GM18498 (cell line): ENCODE data around the gene SLIT3.
"Not testable (repeated sequence)": the region's sequence is repeated elsewhere in the genome, so short reads cannot be mapped to it uniquely, and the experiment has no call there.

Experiments
- ATAC-seq: cut with Tn5 transposase; IDR thresholded peaks from one replicate; pipeline ENCODE4 v1.9.1; 2021; ENCODE audit warnings: mild to moderate bottlenecking, moderate library complexity; ENCODE audit not compliant: unreplicated experiment

SLIT3 gene

GRCh38 chr5:168638846-168639245 lies 662.1 kb downstream of the SLIT3 start:
- ATAC-seq = not testable (repeated sequence)

GRCh38 chr5:168637793-168638192 lies 663.1 kb downstream of the SLIT3 start:
- ATAC-seq = no peak

- ATAC-seq = no peak
These were observed 663.7 kb downstream of the SLIT3 start for GRCh38 chr5:168637281-168637680.

- ATAC-seq = not testable (repeated sequence)
These were observed 670.0 kb downstream of the SLIT3 start for GRCh38 chr5:168630958-168631357.

GRCh38 chr5:168624850-168625364 lies 676.0 kb downstream of the SLIT3 start:
- no peak for ATAC-seq

GRCh38 chr5:168620807-168621206 lies 680.1 kb downstream of the SLIT3 start:
- ATAC-seq = no peak

GRCh38 chr5:168614661-168615060 lies 686.3 kb downstream of the SLIT3 start:
- ATAC-seq = no peak

GRCh38 chr5:168613996-168614395 lies 686.9 kb downstream of the SLIT3 start:
- ATAC-seq = no peak

- no peak for ATAC-seq
These were observed 687.5 kb downstream of the SLIT3 start for GRCh38 chr5:168613396-168613795.

- ATAC-seq = no peak
These were observed 687.9 kb downstream of the SLIT3 start for GRCh38 chr5:168612996-168613395.

- no peak for ATAC-seq
These were observed 688.8 kb downstream of the SLIT3 start for GRCh38 chr5:168612123-168612522.
